HL-60 (cell line): ENCODE measurements around the gene ELOVL6.

Source experiments
- GABPA ChIP-seq: IDR thresholded peaks from 2 replicates; pipeline ENCODE4 v1.6.1; 2012; ENCODE audit warnings: low read depth
- POLR2AphosphoS5 ChIP-seq: IDR thresholded peaks from 2 replicates; pipeline ENCODE4 v1.6.1; 2012; ENCODE audit warnings: low read depth
- SPI1 ChIP-seq: IDR thresholded peaks from 2 replicates; pipeline ENCODE4 v1.6.1; 2012; ENCODE audit warnings: low read depth, mild to moderate bottlenecking, borderline replicate concordance
- TF ChIP-seq, protein P1 (sequence below): IDR thresholded peaks from one replicate; pipeline ENCODE4 v1.5.1; 2011; ENCODE audit warnings: low read length, control low read depth, inconsistent platforms; ENCODE audit not compliant: insufficient read depth
- TF ChIP-seq, protein P2 (sequence below): IDR thresholded peaks from 2 replicates; pipeline ENCODE4 v1.6.1; 2012; ENCODE audit warnings: low read depth; ENCODE audit not compliant: insufficient replicate concordance

GRCh38 chr4:110020139-110020538 is 178.3 kb downstream of the ELOVL6 start:
- no peak for TF ChIP-seq POLR2AphosphoS5
- TF ChIP-seq, protein P1, sequence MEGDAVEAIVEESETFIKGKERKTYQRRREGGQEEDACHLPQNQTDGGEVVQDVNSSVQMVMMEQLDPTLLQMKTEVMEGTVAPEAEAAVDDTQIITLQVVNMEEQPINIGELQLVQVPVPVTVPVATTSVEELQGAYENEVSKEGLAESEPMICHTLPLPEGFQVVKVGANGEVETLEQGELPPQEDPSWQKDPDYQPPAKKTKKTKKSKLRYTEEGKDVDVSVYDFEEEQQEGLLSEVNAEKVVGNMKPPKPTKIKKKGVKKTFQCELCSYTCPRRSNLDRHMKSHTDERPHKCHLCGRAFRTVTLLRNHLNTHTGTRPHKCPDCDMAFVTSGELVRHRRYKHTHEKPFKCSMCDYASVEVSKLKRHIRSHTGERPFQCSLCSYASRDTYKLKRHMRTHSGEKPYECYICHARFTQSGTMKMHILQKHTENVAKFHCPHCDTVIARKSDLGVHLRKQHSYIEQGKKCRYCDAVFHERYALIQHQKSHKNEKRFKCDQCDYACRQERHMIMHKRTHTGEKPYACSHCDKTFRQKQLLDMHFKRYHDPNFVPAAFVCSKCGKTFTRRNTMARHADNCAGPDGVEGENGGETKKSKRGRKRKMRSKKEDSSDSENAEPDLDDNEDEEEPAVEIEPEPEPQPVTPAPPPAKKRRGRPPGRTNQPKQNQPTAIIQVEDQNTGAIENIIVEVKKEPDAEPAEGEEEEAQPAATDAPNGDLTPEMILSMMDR = no peak
- TF ChIP-seq, protein P2, sequence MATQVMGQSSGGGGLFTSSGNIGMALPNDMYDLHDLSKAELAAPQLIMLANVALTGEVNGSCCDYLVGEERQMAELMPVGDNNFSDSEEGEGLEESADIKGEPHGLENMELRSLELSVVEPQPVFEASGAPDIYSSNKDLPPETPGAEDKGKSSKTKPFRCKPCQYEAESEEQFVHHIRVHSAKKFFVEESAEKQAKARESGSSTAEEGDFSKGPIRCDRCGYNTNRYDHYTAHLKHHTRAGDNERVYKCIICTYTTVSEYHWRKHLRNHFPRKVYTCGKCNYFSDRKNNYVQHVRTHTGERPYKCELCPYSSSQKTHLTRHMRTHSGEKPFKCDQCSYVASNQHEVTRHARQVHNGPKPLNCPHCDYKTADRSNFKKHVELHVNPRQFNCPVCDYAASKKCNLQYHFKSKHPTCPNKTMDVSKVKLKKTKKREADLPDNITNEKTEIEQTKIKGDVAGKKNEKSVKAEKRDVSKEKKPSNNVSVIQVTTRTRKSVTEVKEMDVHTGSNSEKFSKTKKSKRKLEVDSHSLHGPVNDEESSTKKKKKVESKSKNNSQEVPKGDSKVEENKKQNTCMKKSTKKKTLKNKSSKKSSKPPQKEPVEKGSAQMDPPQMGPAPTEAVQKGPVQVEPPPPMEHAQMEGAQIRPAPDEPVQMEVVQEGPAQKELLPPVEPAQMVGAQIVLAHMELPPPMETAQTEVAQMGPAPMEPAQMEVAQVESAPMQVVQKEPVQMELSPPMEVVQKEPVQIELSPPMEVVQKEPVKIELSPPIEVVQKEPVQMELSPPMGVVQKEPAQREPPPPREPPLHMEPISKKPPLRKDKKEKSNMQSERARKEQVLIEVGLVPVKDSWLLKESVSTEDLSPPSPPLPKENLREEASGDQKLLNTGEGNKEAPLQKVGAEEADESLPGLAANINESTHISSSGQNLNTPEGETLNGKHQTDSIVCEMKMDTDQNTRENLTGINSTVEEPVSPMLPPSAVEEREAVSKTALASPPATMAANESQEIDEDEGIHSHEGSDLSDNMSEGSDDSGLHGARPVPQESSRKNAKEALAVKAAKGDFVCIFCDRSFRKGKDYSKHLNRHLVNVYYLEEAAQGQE = no peak
- TF ChIP-seq GABPA = no peak
- TF ChIP-seq SPI1 = no peak
